SHP77 (cell line): Measurements from ENCODE around the gene KCNC4.

Experiments
- DNase-seq, 2 experiments: peaks; one replicate each; lab custom pipeline; 2025; lab: John Stamatoyannopoulos, UW

KCNC4 gene

GRCh38 chr1:110254604-110255391 is 44.7 kb downstream of the KCNC4 start:
- no peak for DNase-seq

DNA sequence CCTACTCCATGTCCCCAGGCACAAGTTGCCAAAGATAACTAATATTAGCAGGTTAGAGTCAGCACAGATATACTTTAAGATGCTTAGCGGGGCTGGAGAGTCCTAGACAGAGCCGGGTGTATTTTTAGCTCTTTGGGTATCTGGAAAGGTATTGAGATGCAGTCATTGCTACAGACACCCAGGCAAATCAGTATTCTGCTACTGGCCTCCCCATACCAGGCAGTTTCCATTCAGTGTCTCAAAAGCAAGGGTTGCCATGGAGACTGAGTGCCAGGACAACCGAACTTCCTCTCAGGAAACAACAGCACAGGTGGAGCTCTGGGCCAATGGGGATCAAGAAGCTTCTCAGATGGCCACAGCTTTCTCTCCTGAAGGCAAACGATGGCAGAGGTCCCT is 45.3 kb downstream of the KCNC4 start:
- no peak for DNase-seq

DNA sequence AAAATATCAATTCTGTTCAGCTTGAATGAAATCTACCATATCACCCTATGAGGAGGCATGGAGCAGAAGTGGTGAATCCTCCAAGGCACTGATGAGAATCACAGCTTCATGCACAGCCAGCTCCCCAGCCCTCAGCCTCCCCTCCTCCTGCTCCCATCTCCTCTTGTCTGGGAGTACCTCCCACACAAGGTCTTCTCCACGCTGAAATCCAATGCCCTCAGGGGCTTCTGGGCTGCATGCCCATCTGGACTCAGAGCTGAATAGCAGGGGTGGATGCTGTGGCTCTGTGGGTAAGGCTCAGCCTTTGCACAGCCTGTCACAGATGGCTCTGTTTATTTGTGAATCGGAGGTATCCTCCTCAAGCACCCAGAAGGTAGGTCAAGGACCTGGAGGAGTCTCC is 48.6 kb downstream of the KCNC4 start:
- DNase-seq: no peak

GRCh38 chr1:110259770-110260169 is 49.7 kb downstream of the KCNC4 start:
- DNase-seq: no peak
